HepG2 (cell line): Measurements from ENCODE around the gene TEKT5. TPM values are rescaled to one million over a fixed set of nuclear protein-coding genes. Genes with fewer than 3 reads are reported as not detected.

ENCODE experiments used
- ATF3 ChIP-seq: sonication (generic); formaldehyde crosslinking; IDR thresholded peaks from 2 replicates; pipeline ENCODE4 v1.4.0; 2020; ENCODE audit warnings: missing genetic modification reagents
- CCDC6 ChIP-seq: sonication (generic); formaldehyde crosslinking; IDR thresholded peaks from 2 replicates; pipeline ENCODE4 v1.8.1; 2022; ENCODE audit warnings: mild to moderate bottlenecking, missing genetic modification reagents, moderate library complexity
- GRHL1 ChIP-seq: sonication (generic); formaldehyde crosslinking; conservative IDR thresholded peaks from 2 replicates; pipeline ENCODE4 v1.8.0; 2022; ENCODE audit warnings: missing genetic modification reagents
- HCFC1 ChIP-seq: fragments of 150-350 bp; IDR thresholded peaks from 2 replicates; pipeline ENCODE4 v1.6.1; 2014; ENCODE audit warnings: low read depth, low read length
- MTF1 ChIP-seq: sonication (generic); formaldehyde crosslinking; IDR thresholded peaks from 2 replicates; pipeline ENCODE4 v1.5.0; 2020; ENCODE audit warnings: missing genetic modification reagents
- NFIC ChIP-seq: IDR thresholded peaks from 2 replicates; pipeline ENCODE4 v1.6.1; 2012; ENCODE audit warnings: mild to moderate bottlenecking, low read length, inconsistent platforms
- PBX2 ChIP-seq: IDR thresholded peaks from 2 replicates; pipeline ENCODE4 v1.6.1; 2016; ENCODE audit warnings: control low read depth
- PCBP1 ChIP-seq: fragments of 200-400 bp; formaldehyde crosslinking; IDR thresholded peaks from 2 replicates; pipeline ENCODE4 v1.6.1; 2017; ENCODE audit warnings: mild to moderate bottlenecking, low read depth, low read length, borderline replicate concordance
- RBFOX2 ChIP-seq: fragments of 200-400 bp; formaldehyde crosslinking; IDR thresholded peaks from 2 replicates; pipeline ENCODE4 v1.6.1; 2017; ENCODE audit warnings: low read depth, mild to moderate bottlenecking, low read length
- TFDP1 ChIP-seq: IDR thresholded peaks from 2 replicates; pipeline ENCODE4 v1.6.1; 2016; ENCODE audit warnings: missing compliant biosample characterization, missing genetic modification reagents, borderline replicate concordance
- WIZ ChIP-seq: sonication (generic); formaldehyde crosslinking; IDR thresholded peaks from 2 replicates; pipeline ENCODE4 v1.5.1; 2020; ENCODE audit warnings: mild to moderate bottlenecking, missing genetic modification reagents
- ZHX2 ChIP-seq, 2 experiments: sonication (generic) in 1 of 2; formaldehyde crosslinking in 1 of 2; IDR thresholded peaks; 2 replicates each; pipeline versions ENCODE4 v1.6.1 to v1.9.0; 2014 to 2022; ENCODE audit warnings: antibody characterized with exemption in 1 of 2, borderline replicate concordance in 1 of 2, inconsistent platforms in 1 of 2, low read depth in 1 of 2, missing genetic modification reagents in 1 of 2
- ZKSCAN5 ChIP-seq: sonication (generic); formaldehyde crosslinking; IDR thresholded peaks from 2 replicates; pipeline ENCODE4 v1.5.1; 2020; ENCODE audit warnings: mild to moderate bottlenecking, missing genetic modification reagents
- ZNF24 ChIP-seq: fragments of 450-650 bp; IDR thresholded peaks from 2 replicates; pipeline ENCODE4 v1.6.1; 2017; ENCODE audit warnings: antibody characterized with exemption, mild to moderate bottlenecking
- ZNF343 ChIP-seq: sonication (generic); formaldehyde crosslinking; IDR thresholded peaks from 2 replicates; pipeline ENCODE4 v1.4.0; 2020; ENCODE audit warnings: mild to moderate bottlenecking, missing genetic modification reagents
- ZNF577 ChIP-seq: sonication (generic); formaldehyde crosslinking; IDR thresholded peaks from 2 replicates; pipeline ENCODE4 v1.4.0; 2020; ENCODE audit warnings: mild to moderate bottlenecking, low read depth, missing genetic modification reagents, borderline replicate concordance
- ZNF674 ChIP-seq: sonication (generic); formaldehyde crosslinking; IDR thresholded peaks from 2 replicates; pipeline ENCODE4 v1.5.0; 2020; ENCODE audit warnings: low read depth, mild to moderate bottlenecking, missing genetic modification reagents
- ZNF7 ChIP-seq: IDR thresholded peaks from 2 replicates; pipeline ENCODE4 v1.6.1; 2016; ENCODE audit warnings: missing biosample characterization, missing genetic modification reagents
- polyA plus RNA-seq, 8 experiments: library from polyadenylated mRNA; depleted of rRNA in 3 of 8; stranded (reverse) in 7 of 8; unstranded in 1 of 8; fragments of >200 nt; fragmentation: Illumina TruSeq in 4 of 8; extraction: Trizol in 4 of 8; gene quantifications; 2 replicates each; pipeline versions ENCODE4 v1.2.1 to v1.2.3, GENCODE V29; 2011 to 2016; ENCODE audit warnings: low read depth in 4 of 8, missing spikeins in 1 of 8, mixed read lengths in 1 of 8; ENCODE audit not compliant: insufficient read depth in 1 of 8
- total RNA-seq, 5 experiments: library from RNA; depleted of rRNA; stranded (reverse); fragments of >200 nt; fragmentation: Illumina TruSeq; extraction: Trizol; gene quantifications; 2 replicates each; pipeline ENCODE4 v1.2.3, GENCODE V29; 2016; ENCODE audit warnings: low read depth in 1 of 5

Gene TEKT5
- total and polyA plus RNA-seq, 2 of the 13 experiments (the other 11 are each of a cell fraction or from before 2014, with no cell fraction given), result 0.16 TPM; not detected in 1

GRCh38 chr16:10616756-10617640 is 77.7 kb downstream of the TEKT5 start (continued):
- peak; percentile 20; the same call in 1 of the 2 replicates for TF ChIP-seq TFDP1 (CRISPR knock-in tag)
- TF ChIP-seq PCBP1, result 0 out of 2 replicates have a peak, but pooled peaks have one; percentile 82
- TF ChIP-seq ZNF577, result no peak
- 0 out of 2 replicates have a peak, but pooled peaks have one; percentile 81 for TF ChIP-seq ZNF343
- TF ChIP-seq RBFOX2, result peak; percentile 52; the same call in 1 of the 2 replicates
- no peak for TF ChIP-seq HCFC1
- TF ChIP-seq GRHL1 (CRISPR knock-in tag), result no peak
- TF ChIP-seq ZNF674, result no peak
- TF ChIP-seq ZKSCAN5 (CRISPR knock-in tag), result peak; percentile 48; the same call in 1 of the 2 replicates
- no peak for TF ChIP-seq ATF3 (CRISPR knock-in tag)
- peak; percentile 44 for TF ChIP-seq ZHX2 (IDR thresholded peaks at IDR 0.05; ENCODE audit: low read depth)
- TF ChIP-seq ZHX2 (CRISPR knock-in tag; IDR thresholded peaks at IDR 0.05; ENCODE audit: borderline replicate concordance), result 0 out of 2 replicates have a peak, but pooled peaks have one; percentile 26
- TF ChIP-seq PBX2 (CRISPR knock-in tag), result peak; percentile 38; the same call in 1 of the 2 replicates
- TF ChIP-seq WIZ (CRISPR knock-in tag), result no peak
- no peak for TF ChIP-seq MTF1 (CRISPR knock-in tag)
- TF ChIP-seq ZNF7 (CRISPR knock-in tag), result peak; percentile 82
- TF ChIP-seq ZNF24, result no peak
- peak; percentile 76; the same call in 1 of the 2 replicates for TF ChIP-seq CCDC6 (CRISPR knock-in tag)
- no peak for TF ChIP-seq NFIC
